ENCODE measurements around the gene SLCO4C1.
"Not testable (repeated sequence)": the region's sequence is repeated elsewhere in the genome, so short reads cannot be mapped to it uniquely, and the experiment has no call there.

SLCO4C1 gene, protein sequence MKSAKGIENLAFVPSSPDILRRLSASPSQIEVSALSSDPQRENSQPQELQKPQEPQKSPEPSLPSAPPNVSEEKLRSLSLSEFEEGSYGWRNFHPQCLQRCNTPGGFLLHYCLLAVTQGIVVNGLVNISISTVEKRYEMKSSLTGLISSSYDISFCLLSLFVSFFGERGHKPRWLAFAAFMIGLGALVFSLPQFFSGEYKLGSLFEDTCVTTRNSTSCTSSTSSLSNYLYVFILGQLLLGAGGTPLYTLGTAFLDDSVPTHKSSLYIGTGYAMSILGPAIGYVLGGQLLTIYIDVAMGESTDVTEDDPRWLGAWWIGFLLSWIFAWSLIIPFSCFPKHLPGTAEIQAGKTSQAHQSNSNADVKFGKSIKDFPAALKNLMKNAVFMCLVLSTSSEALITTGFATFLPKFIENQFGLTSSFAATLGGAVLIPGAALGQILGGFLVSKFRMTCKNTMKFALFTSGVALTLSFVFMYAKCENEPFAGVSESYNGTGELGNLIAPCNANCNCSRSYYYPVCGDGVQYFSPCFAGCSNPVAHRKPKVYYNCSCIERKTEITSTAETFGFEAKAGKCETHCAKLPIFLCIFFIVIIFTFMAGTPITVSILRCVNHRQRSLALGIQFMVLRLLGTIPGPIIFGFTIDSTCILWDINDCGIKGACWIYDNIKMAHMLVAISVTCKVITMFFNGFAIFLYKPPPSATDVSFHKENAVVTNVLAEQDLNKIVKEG

DNA sequence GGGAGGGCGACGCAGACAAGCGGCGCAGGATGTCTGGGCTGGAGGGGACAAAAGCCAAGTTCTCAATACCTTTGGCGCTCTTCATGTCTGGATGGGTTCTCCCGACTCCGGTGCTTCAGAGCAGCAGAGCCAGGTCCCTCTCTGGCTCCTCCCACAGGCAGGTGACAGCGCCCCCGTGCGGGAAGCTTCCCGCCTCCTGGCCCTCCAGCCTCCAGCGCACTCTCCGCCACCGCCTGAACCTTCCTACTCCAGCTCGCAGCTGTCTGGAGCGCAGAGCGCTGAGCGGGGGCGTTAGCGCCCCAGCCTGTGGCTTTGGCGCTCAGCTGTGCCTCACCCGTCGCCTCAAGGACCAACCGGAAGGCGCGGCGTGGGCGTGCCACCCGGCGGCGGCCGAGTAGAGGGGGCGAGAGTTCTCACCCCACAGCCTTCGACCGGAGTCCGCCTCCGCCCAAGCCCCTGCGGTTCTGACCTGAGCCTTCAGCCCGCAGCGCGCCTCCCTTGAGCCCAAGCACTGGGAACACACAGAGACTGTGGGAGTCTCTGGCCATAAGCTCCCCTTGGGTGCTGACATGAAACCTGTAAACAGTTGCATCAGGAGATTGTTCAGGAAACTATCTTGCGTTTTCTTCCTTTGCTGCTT lies at the start of gene SLCO4C1:
Gene SLCO4C1 (minus strand): TSS at position 107 of the 640 bp plus-strand sequence. CDS start 22 bp downstream, at position 85.
- TF ChIP-seq, protein P1, sequence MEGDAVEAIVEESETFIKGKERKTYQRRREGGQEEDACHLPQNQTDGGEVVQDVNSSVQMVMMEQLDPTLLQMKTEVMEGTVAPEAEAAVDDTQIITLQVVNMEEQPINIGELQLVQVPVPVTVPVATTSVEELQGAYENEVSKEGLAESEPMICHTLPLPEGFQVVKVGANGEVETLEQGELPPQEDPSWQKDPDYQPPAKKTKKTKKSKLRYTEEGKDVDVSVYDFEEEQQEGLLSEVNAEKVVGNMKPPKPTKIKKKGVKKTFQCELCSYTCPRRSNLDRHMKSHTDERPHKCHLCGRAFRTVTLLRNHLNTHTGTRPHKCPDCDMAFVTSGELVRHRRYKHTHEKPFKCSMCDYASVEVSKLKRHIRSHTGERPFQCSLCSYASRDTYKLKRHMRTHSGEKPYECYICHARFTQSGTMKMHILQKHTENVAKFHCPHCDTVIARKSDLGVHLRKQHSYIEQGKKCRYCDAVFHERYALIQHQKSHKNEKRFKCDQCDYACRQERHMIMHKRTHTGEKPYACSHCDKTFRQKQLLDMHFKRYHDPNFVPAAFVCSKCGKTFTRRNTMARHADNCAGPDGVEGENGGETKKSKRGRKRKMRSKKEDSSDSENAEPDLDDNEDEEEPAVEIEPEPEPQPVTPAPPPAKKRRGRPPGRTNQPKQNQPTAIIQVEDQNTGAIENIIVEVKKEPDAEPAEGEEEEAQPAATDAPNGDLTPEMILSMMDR (IDR thresholded peaks at IDR 0.05; ENCODE audit: low read depth, low read length): no peak; the same call in 1 of the 2 replicates
- no peak for DNase-seq (ENCODE audit: extremely low read depth, low read depth)

DNA sequence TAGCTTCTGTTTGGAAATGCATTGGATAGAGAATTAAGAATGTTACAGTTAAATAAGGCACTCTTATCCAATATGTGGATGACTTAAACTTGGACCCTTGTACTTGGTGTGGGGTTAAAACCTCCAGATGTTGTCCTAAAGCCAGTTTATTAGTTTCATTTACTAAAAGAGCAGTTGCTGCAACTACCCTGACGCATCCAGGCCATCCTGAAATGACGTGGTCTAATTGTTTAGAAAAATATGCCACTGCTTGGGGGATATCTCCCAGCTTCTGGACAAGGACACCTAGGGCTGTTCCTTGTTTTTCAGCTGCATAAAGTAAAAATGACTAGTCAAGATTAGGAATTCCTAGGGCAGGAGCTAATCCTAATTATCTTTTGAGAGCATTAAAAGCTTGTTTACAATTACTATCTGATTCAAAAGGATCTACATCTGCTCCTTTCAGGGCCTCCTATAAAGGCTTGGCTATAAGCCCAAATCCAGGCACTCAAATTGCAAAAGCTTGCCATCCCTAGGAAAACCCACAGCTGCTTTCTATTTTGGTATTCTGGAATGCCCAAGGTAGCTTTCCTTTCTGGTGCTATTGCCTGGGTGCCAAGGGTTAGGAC lies 45.7 kb upstream of the SLCO4C1 start:
- TF ChIP-seq, protein P1 (IDR thresholded peaks at IDR 0.05; ENCODE audit: low read depth, low read length): no peak
- no peak for DNase-seq (ENCODE audit: extremely low read depth, low read depth)

DNA sequence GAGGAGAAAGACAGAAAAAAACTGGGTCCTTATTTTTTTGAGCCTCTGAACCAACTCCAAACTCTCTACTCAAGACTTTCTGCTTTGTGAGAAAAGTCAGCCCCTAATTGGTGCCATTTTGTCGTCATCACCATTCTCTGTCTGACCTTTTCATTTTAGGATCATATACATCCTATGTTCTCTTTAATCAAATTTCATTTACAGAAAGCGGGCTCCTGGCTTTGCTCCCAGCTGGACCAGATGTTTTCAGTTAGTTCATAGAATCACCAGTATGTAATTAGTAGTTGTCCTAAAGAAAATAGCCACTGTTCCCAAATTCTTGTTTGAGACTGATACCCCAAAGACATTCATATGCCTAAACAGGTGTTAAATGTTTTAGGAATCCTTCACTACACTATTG lies 28.6 kb upstream of the SLCO4C1 start:
- no peak for DNase-seq (ENCODE audit: extremely low read depth, low read depth)
- TF ChIP-seq, protein P1 (IDR thresholded peaks at IDR 0.05; ENCODE audit: low read depth, low read length): no peak

DNA sequence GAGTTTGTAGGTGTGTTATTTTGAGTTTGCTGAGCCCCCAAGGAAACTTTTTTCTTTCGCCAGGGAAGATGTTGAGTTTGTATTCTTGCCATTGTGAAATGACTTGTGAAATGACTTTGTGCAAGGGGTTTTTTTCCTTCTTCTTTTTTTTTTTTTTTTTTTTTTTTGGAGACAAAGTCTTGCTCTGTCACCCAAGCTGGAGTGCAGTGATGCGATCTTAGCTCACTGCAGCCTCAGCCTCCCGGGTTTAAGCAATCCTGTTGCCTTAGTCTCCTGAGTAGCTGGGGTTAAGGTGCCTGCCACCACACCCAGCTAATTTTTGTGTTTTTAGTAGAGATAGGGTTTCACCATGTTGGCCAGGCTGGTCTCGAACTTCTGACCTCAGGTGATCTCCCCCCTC lies 22.7 kb upstream of the SLCO4C1 start:
- not testable (repeated sequence) for DNase-seq (ENCODE audit: extremely low read depth, low read depth)

DNA sequence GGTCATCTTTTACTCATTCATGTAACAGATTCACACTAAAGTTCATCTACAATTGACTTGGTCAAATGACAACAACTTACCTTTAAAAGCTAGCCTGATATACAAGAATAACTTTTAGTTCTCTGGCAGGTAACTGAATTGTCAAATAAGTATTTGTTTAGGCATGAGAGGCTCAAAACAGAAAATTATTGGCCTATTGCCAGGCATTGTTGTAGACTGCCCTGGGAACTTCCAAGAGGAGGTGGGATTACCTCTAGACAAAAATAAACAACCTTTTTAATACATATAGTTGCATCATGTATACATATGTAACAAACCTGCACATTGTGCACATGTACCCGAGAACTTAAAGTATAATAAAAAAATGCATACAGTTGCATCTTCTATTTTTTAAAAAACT lies 18.2 kb upstream of the SLCO4C1 start:
- TF ChIP-seq, protein P1 (IDR thresholded peaks at IDR 0.05; ENCODE audit: low read depth, low read length): no peak
- no peak for DNase-seq (ENCODE audit: extremely low read depth, low read depth)

DNA sequence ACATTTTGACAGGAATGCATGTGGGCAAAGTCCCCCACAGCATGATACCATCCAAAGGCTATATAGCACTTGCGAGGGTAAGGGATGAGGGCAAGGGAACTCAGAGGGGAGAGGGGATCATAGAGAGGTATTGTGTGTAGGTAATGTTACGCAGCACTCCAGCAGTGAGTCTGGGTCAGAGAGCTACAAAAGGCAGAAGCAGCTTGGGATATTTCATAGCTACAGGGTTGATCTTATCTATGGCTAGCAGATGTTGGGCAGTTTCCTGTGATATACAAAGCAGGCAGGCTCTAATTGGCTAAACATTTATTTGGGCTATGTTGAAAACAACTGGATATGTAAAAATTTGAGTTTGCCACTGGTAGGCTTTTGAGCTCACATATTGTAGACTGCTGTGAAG lies 17.8 kb upstream of the SLCO4C1 start:
- TF ChIP-seq, protein P1 (IDR thresholded peaks at IDR 0.05; ENCODE audit: low read depth, low read length): no peak
- no peak for DNase-seq (ENCODE audit: extremely low read depth, low read depth)

DNA sequence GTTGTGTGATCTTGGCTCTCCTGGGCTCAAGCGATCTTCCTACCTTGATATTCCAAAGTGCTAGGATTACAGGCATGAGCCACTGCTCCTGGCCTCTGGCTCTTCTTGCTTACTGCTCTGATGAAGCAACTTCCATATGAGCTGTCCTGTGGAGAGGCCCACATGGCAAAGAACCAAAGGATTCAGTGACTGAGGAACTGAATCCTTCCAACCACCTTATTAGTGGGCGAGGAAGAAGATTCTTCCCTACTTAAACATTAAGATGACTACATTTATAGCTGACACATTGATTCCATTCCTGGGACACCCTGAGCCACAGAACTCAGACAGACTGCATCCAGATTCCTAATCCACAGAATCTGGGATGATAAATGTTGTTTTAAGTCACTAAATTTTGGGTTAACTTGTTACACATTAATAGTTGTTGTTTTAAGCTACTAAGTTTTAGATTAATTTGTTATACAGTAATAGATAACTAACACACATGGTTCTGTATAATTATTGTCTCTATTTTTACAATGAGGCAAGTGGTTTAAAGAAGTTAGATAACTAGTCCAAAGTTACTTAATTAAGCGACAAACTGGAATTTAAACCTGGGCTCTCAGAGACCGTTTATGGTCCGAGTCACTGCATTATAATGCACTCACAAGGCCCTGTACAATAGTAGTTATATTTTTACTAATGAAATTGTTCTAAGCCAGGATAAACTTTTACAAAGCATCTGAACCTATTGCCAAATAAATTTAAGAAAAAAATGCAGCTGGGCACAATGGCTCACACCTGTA lies 16.7 kb upstream of the SLCO4C1 start:
- TF ChIP-seq, protein P1 (IDR thresholded peaks at IDR 0.05; ENCODE audit: low read depth, low read length): no peak

More for the DNA sequence above, 16.7 kb upstream of the SLCO4C1 start:
- no peak for DNase-seq (ENCODE audit: extremely low read depth, low read depth)
